Bronchial epithelial cell (primary cell): ENCODE data around the gene PDZD2. TPM values are rescaled to one million over a fixed set of nuclear protein-coding genes. Genes with fewer than 3 reads are reported as not detected.
A peak's percentile ranks its signal among the peaks of the same experiment; 100 is the strongest.

Experiments
- DNase-seq: peaks from one replicate; pipeline ENCODE4 v3.0.0-alpha.2; 2010; ENCODE audit warnings: low read depth
- FAIRE-seq: peaks from 2 replicates; lab custom pipeline; 2011; peaks lifted over from hg19 to GRCh38; lab: Jason Lieb, UNC
- H3K27me3 ChIP-seq: 2 replicates; pipeline ENCODE4 v1.5.1; 2011; ENCODE audit warnings: low read length; ENCODE audit not compliant: control insufficient read depth, insufficient read depth
- H3K36me3 ChIP-seq: 2 replicates; pipeline ENCODE4 v1.5.1; 2011; ENCODE audit warnings: low read length; ENCODE audit not compliant: control insufficient read depth, insufficient read depth
- H3K4me3 ChIP-seq: 2 replicates; pipeline ENCODE4 v1.5.1; 2011; ENCODE audit warnings: mild to moderate bottlenecking, low read depth, low read length, control low read depth
- CTCF ChIP-seq: IDR thresholded peaks from 2 replicates; pipeline ENCODE4 v1.5.1; 2011; ENCODE audit warnings: mild to moderate bottlenecking, moderate library complexity, low read length, control low read depth, inconsistent platforms; ENCODE audit not compliant: insufficient read depth, severe bottlenecking
- total RNA-seq: library from RNA; depleted of rRNA; stranded (reverse); fragments of >200 nt; gene quantifications from 2 replicates; pipeline ENCODE4 v1.2.1, GENCODE V29; 2014

PDZD2 gene
- total RNA-seq, 1 donor from 2014 or later, result 1.8 TPM

GRCh38 chr5:32027093-32027716 lies 388.3 kb downstream of the PDZD2 start:
- no peak for TF ChIP-seq CTCF
- no peak for DNase-seq
- no peak for FAIRE-seq
- no peaks in the 10 kb centered on the region for H3K27me3 ChIP-seq
- no peaks in the 10 kb centered on the region for H3K36me3 ChIP-seq
- no peak overlapping the region for H3K4me3 ChIP-seq

GRCh38 chr5:32027717-32028458 lies 389.0 kb downstream of the PDZD2 start:
- no peak for FAIRE-seq
- DNase-seq, result peak; percentile 96
- TF ChIP-seq CTCF, result no peak
- Histone ChIP-seq H3K27me3 (no peaks in the 10 kb centered on the region), H3K36me3 (no peaks in the 10 kb centered on the region), H3K4me3 (no peak overlapping the region)

GRCh38 chr5:32029261-32029660 lies 390.3 kb downstream of the PDZD2 start:
- DNase-seq (peak; percentile 75), FAIRE-seq (no peak)
- no peak overlapping the region for H3K4me3 ChIP-seq
- no peak for TF ChIP-seq CTCF
- no peaks in the 10 kb centered on the region for H3K36me3 ChIP-seq
- H3K27me3 ChIP-seq, result no peaks in the 10 kb centered on the region

GRCh38 chr5:32029781-32030180 lies 390.9 kb downstream of the PDZD2 start:
- DNase-seq, result peak; percentile 21
- Histone ChIP-seq H3K36me3 (no peaks in the 10 kb centered on the region), H3K4me3 (no peak overlapping the region), H3K27me3 (no peaks in the 10 kb centered on the region)
- FAIRE-seq, result no peak
- TF ChIP-seq CTCF, result no peak

GRCh38 chr5:32030222-32030621 lies 391.3 kb downstream of the PDZD2 start:
- TF ChIP-seq CTCF, result no peak
- FAIRE-seq, result no peak

GRCh38 chr5:32030686-32031085 lies 391.8 kb downstream of the PDZD2 start:
- DNase-seq (no peak), FAIRE-seq (no peak)
- Histone ChIP-seq H3K27me3 (no peaks in the 10 kb centered on the region), H3K4me3 (no peak overlapping the region), H3K36me3 (no peaks in the 10 kb centered on the region)
- no peak for TF ChIP-seq CTCF

More at GRCh38 chr5:32030222-32030621, 391.3 kb downstream of the PDZD2 start:
- no peak overlapping the region for H3K4me3 ChIP-seq
- peak; percentile 63 for DNase-seq
- H3K36me3 ChIP-seq, result no peaks in the 10 kb centered on the region
- H3K27me3 ChIP-seq, result no peaks in the 10 kb centered on the region
